ENCODE measurements around the gene FAM120A. TPM values are rescaled to one million over a fixed set of nuclear protein-coding genes. Genes with fewer than 3 reads are reported as not detected.
A peak's percentile ranks its signal among the peaks of the same experiment; 100 is the strongest.
"Not testable (repeated sequence)": the region's sequence is repeated elsewhere in the genome, so short reads cannot be mapped to it uniquely, and the experiment has no call there.

Gene FAM120A
- total and polyA plus RNA-seq, 2 donors (not counting 1 experiment from before 2014, with no cell fraction given), result 85.8 to 136 TPM

- Histone ChIP-seq H3K9ac (ENCODE audit: insufficient read depth, low read length) (no peak overlapping the region), H3K9me3 (ENCODE audit: control insufficient read depth, insufficient read depth, low read depth, low read length) (no peaks in the 10 kb centered on the region), H4K20me1 (ENCODE audit: control insufficient read depth, extremely low read depth, insufficient read depth, low read length) (no peaks in the 10 kb centered on the region), H3K27ac (ENCODE audit: insufficient read depth, low read length) (no peak overlapping the region), H2AFZ (ENCODE audit: low read length) (no peak overlapping the region), H3K4me2 (ENCODE audit: extremely low read depth, insufficient read depth, low read length) (no peak overlapping the region), H3K4me1 (ENCODE audit: control insufficient read depth, extremely low read depth, insufficient read depth, low read length) (peaks cover 11% of the 10 kb centered on the region), H3K79me2 (ENCODE audit: control insufficient read depth, insufficient read depth, low read length) (peaks cover 55% of the 10 kb centered on the region), H3K4me3 (replicated peaks in 1 of 4; ENCODE audit: control extremely low read depth in 1 of 4, insufficient read depth in 1 of 4, low read depth in 3 of 4, low read length in 4 of 4) (no peak overlapping the region), H3K27me3 (ENCODE audit: control insufficient read depth, insufficient read depth, low read length) (no peaks in the 10 kb centered on the region), H3K36me3 (ENCODE audit: control insufficient read depth, insufficient read depth, low read length) (no peaks in the 10 kb centered on the region)
- TF ChIP-seq, protein P1, sequence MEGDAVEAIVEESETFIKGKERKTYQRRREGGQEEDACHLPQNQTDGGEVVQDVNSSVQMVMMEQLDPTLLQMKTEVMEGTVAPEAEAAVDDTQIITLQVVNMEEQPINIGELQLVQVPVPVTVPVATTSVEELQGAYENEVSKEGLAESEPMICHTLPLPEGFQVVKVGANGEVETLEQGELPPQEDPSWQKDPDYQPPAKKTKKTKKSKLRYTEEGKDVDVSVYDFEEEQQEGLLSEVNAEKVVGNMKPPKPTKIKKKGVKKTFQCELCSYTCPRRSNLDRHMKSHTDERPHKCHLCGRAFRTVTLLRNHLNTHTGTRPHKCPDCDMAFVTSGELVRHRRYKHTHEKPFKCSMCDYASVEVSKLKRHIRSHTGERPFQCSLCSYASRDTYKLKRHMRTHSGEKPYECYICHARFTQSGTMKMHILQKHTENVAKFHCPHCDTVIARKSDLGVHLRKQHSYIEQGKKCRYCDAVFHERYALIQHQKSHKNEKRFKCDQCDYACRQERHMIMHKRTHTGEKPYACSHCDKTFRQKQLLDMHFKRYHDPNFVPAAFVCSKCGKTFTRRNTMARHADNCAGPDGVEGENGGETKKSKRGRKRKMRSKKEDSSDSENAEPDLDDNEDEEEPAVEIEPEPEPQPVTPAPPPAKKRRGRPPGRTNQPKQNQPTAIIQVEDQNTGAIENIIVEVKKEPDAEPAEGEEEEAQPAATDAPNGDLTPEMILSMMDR (conservative IDR thresholded peaks at IDR 0.05 in 1 of 2, IDR thresholded peaks at IDR 0.05 in 1 of 2; ENCODE audit: low read depth in 1 of 2, low read length in 2 of 2), result no peak
- no peak for TF ChIP-seq EZH2 (IDR thresholded peaks at IDR 0.05; ENCODE audit: low read length, missing control alignments)
- no peak for DNase-seq (ENCODE audit: low read depth in 2 of 2)
These were observed 57.6 kb downstream of the FAM120A start for GRCh38 chr9:93509084-93509483.

- Histone ChIP-seq H3K27me3 (ENCODE audit: control insufficient read depth, insufficient read depth, low read length) (no peaks in the 10 kb centered on the region), H3K27ac (ENCODE audit: insufficient read depth, low read length) (no peak overlapping the region), H3K9me3 (ENCODE audit: control insufficient read depth, insufficient read depth, low read depth, low read length) (no peaks in the 10 kb centered on the region), H3K4me3 (replicated peaks in 1 of 4; ENCODE audit: control extremely low read depth in 1 of 4, insufficient read depth in 1 of 4, low read depth in 3 of 4, low read length in 4 of 4) (no peak overlapping the region), H4K20me1 (ENCODE audit: control insufficient read depth, extremely low read depth, insufficient read depth, low read length) (no peaks in the 10 kb centered on the region), H3K36me3 (ENCODE audit: control insufficient read depth, insufficient read depth, low read length) (no peaks in the 10 kb centered on the region), H3K4me1 (ENCODE audit: control insufficient read depth, extremely low read depth, insufficient read depth, low read length) (peaks cover 11% of the 10 kb centered on the region), H3K79me2 (ENCODE audit: control insufficient read depth, insufficient read depth, low read length) (peaks cover 57% of the 10 kb centered on the region), H3K4me2 (ENCODE audit: extremely low read depth, insufficient read depth, low read length) (no peak overlapping the region), H2AFZ (ENCODE audit: low read length) (no peak overlapping the region), H3K9ac (ENCODE audit: insufficient read depth, low read length) (no peak overlapping the region)
- DNase-seq (ENCODE audit: low read depth in 2 of 2), result no peak
- TF ChIP-seq EZH2 (IDR thresholded peaks at IDR 0.05; ENCODE audit: low read length, missing control alignments), result no peak
- TF ChIP-seq, protein P1 (conservative IDR thresholded peaks at IDR 0.05 in 1 of 2, IDR thresholded peaks at IDR 0.05 in 1 of 2; ENCODE audit: low read depth in 1 of 2, low read length in 2 of 2), result no peak
These were observed 58.6 kb downstream of the FAM120A start for GRCh38 chr9:93510041-93510440.

DNA sequence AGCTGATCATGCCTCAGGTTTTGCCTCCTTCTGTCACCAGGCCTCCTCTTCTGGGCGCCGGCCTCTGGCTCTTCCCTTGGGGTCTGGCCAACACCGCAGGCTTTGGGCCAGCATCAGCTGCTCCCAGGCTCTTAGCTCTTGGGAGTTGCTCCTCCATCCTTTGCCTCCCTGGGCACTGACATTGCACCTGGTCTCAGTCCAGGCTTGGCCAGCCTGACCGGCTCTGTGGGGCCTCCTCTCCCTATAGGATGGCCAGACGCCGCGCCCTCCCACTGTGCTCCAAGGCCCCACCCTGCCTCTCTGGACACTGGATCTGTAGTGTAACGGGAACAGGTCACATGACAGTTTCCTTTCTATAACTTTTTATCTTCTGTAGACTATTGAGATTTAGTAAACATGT, 59.7 kb downstream of the FAM120A start:
- H3K27ac ChIP-seq (ENCODE audit: insufficient read depth, low read length), result peak overlapping the region; percentile 4

GRCh38 chr9:93512170-93512812, 60.8 kb downstream of the FAM120A start:
- peaks cover 45% of the 10 kb centered on the region for H3K79me2 ChIP-seq (ENCODE audit: control insufficient read depth, insufficient read depth, low read length)
- not testable (repeated sequence) for H3K27ac ChIP-seq (ENCODE audit: insufficient read depth, low read length); H2AFZ ChIP-seq (ENCODE audit: low read length); H3K9ac ChIP-seq (ENCODE audit: insufficient read depth, low read length); H3K27me3 ChIP-seq (ENCODE audit: control insufficient read depth, insufficient read depth, low read length); H3K4me2 ChIP-seq (ENCODE audit: extremely low read depth, insufficient read depth, low read length); H3K9me3 ChIP-seq (ENCODE audit: control insufficient read depth, insufficient read depth, low read depth, low read length); H3K36me3 ChIP-seq (ENCODE audit: control insufficient read depth, insufficient read depth, low read length); H4K20me1 ChIP-seq (ENCODE audit: control insufficient read depth, extremely low read depth, insufficient read depth, low read length); H3K4me3 ChIP-seq (replicated peaks in 1 of 4; ENCODE audit: control extremely low read depth in 1 of 4, insufficient read depth in 1 of 4, low read depth in 3 of 4, low read length in 4 of 4)
- peaks cover 11% of the 10 kb centered on the region for H3K4me1 ChIP-seq (ENCODE audit: control insufficient read depth, extremely low read depth, insufficient read depth, low read length)
- DNase-seq (ENCODE audit: low read depth in 2 of 2), result peak in 1 of 2 donors; percentile 18

More for the DNA sequence above, 59.7 kb downstream of the FAM120A start:
- H4K20me1 ChIP-seq (ENCODE audit: control insufficient read depth, extremely low read depth, insufficient read depth, low read length); H3K9me3 ChIP-seq (ENCODE audit: control insufficient read depth, insufficient read depth, low read depth, low read length); H3K27me3 ChIP-seq (ENCODE audit: control insufficient read depth, insufficient read depth, low read length); H3K9ac ChIP-seq (ENCODE audit: insufficient read depth, low read length); H3K36me3 ChIP-seq (ENCODE audit: control insufficient read depth, insufficient read depth, low read length); H2AFZ ChIP-seq (ENCODE audit: low read length); H3K4me2 ChIP-seq (ENCODE audit: extremely low read depth, insufficient read depth, low read length); H3K4me3 ChIP-seq (replicated peaks in 1 of 4; ENCODE audit: control extremely low read depth in 1 of 4, insufficient read depth in 1 of 4, low read depth in 3 of 4, low read length in 4 of 4): not testable (repeated sequence)
- peaks cover 11% of the 10 kb centered on the region for H3K4me1 ChIP-seq (ENCODE audit: control insufficient read depth, extremely low read depth, insufficient read depth, low read length)
- H3K79me2 ChIP-seq (ENCODE audit: control insufficient read depth, insufficient read depth, low read length), result peaks cover 50% of the 10 kb centered on the region
- peak in 1 of 2 donors; percentile 63 for DNase-seq (ENCODE audit: low read depth in 2 of 2)

Data from fibroblast of lung (primary cell).